ENCODE measurements around the gene AUTS2.

The AUTS2 gene

DNA sequence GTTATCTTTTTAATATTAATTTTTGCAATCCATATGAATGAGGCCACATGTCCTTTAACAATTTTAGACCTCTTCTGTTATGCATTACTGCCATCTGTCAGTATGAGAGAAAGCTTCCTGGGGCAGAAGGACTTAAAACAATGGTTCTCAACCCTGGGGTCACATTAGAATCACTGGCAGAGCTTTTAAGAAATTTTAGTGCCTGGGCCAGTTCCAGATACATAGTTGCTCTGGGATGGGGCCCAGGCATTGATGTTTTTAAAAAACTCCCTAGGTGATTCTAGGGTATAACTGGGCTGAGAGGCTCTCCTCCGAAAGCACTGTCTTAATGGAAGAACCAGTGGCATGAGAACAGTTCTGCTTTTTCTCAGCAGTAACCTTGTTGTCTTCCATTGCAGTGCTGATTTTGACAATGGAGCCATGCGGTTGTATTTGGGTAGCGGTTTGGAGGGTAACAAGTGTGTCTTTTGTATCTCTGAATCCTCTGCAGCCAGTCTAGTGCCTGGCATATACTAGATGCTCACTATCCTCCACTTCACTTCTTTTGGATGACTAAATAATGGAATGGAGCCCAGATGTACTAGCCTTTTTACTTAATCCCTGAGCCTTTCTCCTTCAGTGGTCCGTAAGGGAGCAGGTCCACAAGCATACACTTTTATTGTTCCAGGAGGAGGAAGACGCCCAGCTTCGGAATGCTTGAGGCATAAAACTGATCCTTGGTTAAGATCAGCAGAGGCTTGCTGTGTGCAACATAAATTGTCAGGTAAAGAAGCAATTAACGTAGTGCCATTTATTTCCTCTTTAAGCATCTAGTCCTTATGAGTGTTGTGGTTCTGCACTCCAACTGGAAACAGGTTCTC, 227.1 kb downstream of the AUTS2 start:
- DNase-seq: no peak

DNA sequence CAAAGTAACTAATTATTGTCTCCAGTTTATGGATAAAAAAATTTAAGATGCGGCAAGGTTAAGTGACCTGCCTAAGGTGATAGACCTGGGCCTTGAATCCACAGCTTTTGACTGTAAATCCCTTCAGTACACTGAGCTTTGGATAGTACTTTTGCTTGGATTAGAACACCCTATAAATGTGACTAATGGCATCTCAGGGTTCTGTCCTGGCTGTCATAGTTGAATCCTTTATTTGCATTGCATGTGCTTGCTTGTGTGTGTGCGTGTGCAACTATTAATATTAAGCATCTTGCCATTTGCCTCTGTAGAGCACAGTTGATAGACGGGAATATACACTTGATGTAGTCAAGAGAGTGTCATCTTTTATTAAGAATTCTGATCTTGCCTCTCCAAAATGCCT, 228.0 kb downstream of the AUTS2 start:
- no peak for DNase-seq

DNA sequence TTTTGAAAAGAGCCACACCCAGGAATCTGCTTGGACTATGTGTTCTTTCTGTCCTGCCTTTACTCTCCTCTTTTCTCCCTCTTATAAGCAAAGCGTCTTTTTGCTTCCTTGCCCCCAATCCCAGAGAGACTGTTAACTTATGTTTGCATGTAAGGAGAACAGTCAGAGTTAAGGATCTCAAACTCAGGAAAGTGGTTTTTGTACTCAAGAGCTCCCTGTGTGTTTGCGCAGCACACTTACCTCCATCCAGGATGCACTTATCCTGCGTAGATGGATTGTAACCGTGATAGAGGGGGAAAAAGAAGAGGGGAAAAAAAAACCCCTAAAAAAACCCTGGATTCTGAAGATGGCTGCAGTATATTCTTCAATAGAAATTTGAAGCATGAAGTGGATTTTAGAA, 228.9 kb downstream of the AUTS2 start:
- no peak for DNase-seq

DNA sequence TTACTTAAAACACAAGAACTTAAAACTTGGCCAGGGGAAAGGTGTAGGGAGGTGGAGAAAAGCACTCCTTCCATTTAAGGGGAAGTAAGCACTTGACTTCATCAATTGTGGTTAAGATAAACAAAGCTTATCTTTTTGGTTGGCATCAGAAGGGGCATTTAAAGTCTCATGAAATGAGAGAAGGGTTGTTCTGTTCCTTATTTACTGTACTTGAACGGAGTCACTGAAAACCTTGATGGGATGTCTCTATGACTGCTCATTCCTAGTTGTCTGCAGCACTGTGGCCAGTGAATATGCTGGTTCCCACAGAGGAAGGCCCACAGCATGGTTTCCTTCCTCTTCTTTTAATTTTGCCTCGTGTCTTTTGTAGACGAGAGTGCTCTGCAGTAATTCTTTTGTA, 229.3 kb downstream of the AUTS2 start:
- DNase-seq: no peak

DNA sequence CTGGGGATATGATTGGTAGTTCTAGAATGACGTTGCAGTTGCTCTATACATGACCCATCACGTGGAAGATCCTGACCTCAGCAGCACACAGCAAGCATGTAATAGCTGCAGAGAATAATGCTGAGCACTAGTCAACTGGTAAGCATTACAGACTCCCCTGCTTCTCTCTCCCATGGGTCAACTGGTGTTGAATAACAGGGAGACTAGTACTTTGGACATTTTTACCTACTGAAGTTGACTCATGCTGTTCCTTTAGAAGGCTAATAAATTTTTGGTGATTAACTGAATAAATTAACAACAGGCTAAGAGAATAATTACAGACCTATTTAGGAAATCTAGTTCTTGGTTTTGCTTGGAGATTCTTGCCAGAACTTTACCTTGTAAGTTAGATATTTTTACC, 234.1 kb downstream of the AUTS2 start:
- no peak for DNase-seq

DNA sequence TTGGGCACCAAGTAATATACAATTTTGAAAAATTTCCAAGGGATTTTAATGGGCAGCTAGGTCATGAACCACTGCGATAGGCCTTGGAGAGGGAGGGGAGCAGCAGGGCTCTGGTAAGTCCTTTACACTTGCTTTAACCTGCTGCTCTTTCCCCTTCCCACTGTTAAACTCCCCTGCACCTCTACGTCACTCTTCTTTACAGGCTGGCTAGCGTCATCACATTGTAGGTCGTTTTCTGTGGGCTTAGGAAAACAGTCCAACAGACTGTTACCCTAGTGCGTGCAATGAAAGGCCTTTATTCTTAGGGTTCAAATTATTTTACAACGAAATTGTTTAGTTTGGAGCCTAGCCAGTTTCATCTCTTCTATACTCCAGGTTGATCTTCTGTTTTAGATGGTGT, 235.7 kb downstream of the AUTS2 start:
- no peak for DNase-seq

DNA sequence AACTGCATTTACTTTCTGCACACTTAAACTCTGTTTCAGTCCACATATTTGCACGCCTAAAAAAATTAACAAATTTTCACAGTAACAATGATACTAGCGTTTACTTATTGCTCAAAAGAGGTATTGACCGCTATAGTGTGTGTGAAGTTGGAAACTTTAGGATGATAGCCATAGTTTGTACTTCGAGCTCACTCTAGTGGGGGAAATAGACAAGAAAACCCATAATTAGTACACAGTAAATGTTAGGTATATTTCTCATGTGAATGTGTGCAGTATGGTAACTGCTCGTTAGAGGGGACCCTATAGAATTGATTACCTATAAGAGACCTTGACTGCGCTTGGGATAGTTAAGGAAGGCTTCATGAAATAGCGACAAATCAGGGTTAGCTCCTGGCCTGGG, 238.4 kb downstream of the AUTS2 start:
- no peak for DNase-seq

DNA sequence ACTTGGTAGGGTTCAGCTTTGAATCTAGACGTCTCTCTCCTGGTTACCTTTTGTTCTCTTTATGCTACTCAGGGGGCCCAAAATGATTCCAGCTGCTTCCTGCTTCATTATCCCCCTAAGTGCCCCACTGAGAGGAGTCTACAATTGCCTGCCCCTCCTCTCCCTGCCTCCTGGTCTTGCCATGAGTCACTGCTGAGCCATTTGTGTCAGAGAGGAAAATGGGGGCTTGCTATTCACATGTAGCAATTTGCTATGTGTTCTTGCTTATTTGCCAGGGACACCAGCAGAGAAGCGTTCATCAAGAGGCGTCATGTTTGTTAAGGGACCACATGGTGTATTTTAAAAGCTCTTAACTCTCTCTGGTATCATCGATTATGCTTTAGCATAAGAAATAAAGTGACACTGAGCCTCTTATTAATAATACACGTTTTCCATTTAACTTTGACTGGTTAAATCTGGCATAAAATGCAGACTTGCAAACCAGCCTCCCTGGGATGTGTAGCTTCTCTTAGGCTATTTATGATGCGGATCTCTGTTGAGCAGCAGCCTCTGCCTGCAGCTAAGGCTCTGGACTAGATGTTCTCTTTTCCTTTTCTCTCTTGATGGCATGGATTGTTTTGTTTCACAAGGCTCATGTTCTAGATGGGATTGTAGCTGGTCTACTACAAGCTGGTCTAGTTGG, 239.3 kb downstream of the AUTS2 start:
- no peak for DNase-seq

DNA sequence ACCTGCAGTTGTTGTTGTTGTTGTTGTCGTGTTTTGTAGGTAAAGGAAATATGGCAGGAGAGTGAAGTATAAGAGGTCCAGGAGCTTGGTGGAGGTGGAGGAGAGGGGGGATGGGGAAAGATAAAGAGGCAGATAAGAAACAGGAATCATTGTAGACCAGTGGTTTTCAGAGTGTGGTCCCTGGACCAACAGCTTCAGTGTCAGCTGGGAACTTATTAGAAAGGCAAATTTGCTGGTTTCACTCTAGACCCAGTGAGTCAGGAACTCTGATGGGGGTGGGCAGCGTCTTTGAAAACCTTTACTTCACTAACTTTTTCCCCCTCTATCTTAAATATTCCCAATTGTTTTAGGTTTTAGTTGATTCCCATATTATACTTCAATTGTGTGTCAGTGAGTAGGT, 241.5 kb downstream of the AUTS2 start:
- DNase-seq: no peak

DNA sequence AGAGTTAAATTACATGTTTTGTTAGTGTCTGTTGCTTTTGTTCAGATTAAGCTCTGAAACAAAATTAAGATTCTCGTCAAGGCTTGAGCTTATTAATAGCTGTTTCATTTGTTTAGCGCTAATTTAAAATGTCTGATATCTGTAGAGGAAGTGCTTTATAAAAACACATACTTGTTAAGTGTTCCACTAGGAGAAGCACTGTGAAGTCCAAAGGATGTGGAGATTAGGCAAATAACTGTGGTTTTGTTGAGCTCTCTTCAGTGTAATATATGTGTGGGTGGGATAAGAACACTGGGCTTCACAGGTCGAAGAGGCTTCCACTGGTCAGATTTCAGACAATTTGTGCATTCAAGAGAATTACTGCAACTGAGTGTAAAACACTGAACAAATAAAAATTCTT, 242.0 kb downstream of the AUTS2 start:
- DNase-seq: no peak

DNA sequence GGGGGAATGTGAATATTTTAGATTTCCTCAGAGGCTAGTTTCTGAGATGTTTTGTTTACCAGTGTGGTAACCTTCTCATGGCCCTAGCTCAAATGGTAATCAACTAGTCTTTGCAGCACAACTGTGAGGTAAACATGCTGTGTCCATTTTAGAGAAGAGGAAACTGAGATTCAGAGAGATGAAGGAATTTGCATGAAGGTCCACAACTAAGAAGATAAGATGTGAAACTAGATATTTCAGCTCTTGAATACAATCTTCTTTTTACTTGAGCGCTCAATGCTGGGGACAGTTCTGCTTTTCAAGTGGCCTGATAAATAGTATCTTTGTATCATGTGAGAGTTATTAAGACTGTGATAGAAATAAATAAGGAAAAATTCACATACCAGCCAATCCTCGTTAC, 245.4 kb downstream of the AUTS2 start:
- DNase-seq: no peak

DNA sequence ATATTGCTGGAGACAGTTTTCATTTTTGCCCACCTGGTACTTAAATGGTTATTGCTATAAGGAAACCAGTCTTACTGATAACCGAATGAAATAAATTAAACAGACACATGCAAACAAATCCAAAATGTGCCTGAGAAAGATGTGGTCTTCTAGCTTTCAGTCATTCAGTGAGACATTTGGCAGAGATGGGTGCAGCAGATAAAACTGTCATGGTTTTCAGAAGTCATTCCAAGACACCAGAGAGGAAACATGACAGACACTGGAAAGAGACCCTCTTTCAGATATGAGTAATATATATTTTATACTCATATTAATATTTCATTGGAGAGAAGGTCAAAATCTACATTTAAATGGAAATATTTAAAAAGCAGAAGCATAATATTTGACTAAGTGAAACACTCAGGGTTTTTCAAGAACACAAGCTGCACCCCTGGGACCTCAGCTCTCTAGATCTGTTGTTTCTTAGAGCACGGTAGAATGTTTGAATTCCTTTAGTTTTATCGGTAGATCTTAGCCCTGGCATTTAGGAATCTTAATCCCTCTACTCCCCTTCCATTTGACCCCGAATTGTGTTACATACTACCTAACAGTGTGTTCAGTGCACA, 246.1 kb downstream of the AUTS2 start:
- no peak for DNase-seq

DNA sequence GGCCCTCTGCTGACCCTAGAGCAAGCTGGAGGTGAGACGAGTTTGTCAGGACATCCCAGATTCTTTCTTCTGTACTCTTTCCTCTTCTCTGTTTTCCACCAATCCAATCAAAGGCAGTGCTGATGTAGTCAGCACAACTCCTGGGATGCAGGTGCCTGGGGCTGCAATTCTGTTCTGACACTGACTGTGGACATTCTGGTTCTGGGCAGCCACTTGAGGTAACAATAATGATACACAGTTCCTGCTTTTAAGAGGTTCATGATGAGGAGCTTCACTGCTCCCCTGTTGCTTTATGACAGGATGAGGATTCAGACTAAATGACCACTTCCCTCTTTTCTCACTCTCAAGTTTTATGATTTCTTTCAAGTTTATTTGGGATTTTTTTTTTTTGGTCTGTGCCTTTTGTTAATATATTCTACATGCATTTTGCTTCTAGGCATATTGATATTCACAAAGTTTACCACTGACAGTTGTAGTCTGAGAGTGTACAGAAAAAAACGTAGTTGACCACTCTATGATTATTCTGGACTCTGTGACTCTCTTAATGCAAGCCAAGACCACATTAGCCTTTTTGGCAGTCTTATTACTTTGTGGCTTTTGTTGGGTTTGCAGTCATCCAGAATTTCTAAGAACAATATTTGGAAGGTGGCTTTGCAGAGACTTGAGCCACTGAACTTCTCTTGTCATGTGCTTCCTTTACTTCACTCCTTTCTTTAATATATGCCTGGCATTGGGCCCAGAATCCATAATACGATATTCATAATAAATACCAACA, 247.6 kb downstream of the AUTS2 start:
- DNase-seq: no peak

DNA sequence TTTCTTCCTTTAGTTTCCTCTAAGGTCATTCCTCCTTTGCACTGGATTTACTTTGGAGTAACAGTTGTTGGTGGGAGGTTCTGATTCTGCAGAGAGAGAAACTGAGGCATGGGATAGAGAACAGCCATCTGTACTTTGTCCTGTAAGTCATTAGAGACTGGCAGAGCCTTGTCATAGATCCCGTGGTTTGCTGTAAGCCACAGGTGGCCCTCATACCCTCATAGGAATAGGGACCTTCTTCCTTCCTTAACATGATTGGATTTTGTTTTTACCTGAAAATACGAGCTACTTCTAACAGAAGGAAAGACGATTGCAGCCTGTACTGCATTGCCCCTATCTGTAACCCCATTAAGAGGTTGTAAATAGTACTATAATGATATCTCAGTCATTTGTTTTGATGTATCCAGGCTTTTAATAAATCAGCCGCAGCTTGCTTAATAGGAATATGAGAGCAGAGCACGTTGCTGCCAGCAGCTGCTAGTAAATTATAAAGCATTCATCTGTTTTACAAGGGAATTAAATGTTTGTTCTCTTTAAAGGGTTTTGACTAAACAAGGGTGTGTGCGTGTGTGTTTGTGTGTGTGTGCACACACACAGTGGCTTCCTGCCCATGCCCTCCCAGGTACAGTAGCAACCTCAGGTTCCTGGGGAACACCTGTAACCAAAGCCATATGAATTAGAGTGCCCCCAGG, 249.8 kb downstream of the AUTS2 start:
- DNase-seq: no peak

DNA sequence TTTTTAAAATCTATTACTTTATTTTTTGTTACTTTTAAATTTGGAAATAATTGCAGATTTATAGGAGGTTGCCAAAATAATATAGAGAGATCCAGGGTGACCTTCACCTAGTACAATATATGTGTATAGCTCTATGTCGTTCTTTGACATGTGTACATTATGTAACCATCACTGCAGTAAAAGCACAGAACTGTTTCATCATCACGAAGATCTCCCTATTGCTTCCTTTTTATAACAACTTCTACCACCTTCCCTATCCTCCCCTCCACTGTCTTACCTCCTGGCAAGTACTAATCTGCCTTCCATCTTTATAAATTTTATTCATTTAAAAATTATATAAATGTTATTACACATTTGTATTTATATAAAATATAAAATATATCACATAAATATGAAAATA, 251.0 kb downstream of the AUTS2 start:
- DNase-seq: no peak

DNA sequence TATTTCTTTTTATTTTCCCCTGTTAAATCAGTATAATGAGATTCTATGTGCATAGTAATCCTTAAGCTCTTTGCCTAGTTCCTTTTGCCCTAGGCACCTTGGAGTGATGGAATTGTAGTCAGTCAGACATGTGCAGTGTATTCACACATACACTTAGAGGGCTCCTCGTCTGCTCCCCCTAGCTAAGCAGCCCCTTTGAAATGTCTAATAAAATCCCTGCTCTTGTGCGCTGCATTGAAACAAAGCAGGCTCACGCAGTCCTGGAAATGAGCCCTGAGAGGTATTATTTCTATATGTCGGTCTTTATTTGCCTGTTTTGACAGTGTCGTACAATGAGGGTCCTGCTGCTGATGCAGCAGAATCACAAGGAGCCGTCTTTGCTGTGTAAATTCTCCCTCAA, 258.7 kb downstream of the AUTS2 start:
- no peak for DNase-seq

DNA sequence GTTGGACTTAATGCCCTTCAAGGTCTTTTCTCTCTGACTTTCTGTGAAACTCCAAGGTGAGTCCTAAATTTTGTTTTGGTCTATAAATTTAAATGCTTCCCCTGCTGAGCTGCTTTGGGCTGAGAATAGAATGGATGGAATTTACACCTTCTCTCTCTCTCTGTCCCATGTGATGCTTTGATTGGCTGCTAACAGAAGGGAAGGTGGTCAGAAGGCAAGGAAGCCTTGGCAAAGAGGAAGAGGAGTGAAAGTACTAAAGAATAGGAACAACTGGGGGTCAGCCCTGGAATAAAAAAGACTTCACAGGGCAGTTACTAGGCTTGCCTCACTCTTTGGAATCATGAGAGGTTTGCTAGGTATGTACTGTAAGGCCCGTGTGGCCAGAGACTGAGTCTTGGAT, 260.2 kb downstream of the AUTS2 start:
- DNase-seq: no peak

DNA sequence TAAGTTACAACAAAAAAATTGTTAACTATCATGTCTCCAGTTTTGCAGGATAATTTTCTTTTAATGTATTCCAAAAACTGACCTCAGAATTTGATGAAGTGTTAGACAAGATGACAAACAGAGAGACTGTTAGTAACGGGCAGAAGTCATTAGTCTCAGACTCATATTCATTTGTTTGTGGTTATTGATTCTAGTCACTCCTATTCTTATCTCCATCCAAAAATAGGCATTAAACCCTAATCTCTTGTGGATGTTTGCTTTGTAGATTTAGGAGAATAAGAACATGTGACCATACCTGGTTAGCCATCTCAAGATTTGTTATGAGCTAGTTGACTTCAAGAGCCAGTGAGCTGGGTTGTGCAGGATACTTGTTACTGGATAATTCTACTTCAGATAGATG, 261.1 kb downstream of the AUTS2 start:
- no peak for DNase-seq

DNA sequence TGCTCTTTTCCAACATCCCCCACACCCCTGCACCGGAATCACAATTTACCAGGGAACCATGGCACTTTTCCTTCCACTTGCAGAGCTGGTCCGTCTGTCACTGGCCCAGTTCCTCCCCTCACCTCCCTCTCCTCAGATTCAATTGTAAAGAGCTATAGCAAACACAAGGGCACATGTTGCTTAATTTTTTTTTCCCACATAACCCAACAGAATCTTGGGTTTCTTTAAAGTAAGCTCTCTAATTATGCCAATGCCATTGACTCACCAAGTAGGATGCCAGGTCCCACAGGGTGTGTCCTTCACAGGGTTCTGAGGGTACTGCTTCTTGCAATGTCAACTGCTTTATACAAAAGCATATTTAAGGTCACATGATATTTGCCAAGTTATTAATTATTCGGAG, 262.2 kb downstream of the AUTS2 start:
- no peak for DNase-seq

DNA sequence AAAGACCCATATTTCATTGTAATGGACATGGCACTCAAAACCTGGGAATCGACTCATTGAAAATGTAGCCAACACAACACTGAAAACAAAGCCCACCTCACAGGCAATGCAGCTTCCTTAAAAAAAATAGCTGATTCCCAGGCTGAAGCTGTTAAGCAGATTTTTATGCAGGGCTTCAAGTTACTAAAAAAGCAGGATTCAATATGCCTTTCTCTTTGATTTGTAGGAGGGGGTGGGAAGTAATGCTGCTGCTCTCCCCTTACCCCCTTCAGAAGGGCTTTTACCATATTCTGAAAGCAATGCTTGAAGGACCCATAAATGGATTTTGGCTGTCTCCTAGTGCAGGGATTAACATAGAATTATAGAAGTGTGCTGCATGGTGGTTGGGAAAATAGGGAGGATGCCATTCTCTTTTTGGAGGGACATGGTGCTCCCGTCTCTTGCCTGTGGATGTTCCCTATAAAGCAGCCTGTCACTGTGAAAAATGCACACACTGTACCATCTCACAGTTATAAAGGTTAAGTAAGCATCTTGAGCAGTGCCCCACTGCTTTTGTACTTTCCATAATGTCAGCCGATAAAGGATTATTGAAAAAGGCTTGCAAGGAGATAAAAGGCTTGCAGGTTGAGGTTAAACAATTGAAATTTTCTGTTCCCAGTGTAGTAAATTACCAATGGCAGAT, 262.8 kb downstream of the AUTS2 start:
- DNase-seq: no peak

DNA sequence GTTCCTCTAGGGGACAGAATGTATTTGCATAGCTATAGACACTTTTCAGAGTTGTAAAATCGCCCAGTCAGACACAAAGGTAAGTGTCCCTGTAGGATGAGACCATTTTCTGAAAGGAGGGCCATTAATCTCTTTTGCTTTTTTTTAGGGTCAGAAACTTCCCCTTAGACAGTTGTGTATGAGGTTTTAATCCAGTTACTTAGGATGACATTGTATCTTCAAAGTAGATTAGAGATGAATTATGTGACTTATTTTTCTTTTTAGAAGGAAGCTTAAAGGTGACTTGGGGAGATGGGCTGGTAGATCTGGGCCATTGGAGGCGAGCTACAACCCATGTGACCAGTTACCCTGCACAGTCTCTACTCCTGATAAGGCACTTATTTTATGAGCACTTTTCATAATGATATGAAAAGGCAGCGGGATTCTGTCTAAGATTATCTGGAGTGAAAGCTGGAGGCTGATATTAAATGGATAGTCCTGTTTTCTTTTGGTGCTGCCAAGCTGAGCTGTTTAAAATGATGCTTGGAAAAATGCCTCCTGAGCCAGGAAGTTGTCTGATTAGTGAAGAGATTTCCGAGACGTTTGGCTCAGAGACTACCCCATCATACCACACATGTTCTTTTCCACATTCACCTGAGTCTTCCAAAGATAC, 264.3 kb downstream of the AUTS2 start:
- DNase-seq: no peak

DNA sequence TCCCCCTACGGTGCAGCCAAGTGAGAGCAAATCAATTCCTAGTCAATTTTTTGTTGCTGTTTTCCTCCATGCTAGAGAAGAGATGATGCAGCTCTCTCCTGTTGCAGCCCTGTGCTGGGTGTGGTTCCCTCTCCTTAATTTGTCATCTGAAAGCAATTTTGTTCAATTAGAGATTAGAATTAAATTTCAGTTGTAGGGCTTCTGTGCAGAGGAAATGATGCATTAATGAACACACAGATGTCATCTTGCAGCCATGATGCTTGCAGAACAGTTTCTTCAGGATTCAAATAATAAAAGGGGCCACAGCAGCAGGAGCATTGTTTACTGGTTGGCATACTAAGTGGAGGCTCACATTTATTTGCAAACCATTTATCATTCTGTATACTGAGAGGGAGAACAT, 266.0 kb downstream of the AUTS2 start:
- DNase-seq: no peak

All from T-helper 1 cell (primary cell).